ENCODE results near the gene APLN.

APLN gene

GRCh38 chrX:129641469-129641868, 13.3 kb downstream of the APLN start:
- Mint-ChIP-seq H3K27me3 (peaks cover 0 to 8% of the 10 kb centered on the region in 2 donors), H3K27ac (no peak overlapping the region), H3K36me3 (no peaks in the 10 kb centered on the region), H3K4me1 (peaks cover 0 to 2% of the 10 kb centered on the region in 2 donors), H3K4me3 (no peak overlapping the region), H3K9me3 (no peaks in the 10 kb centered on the region)
- DNase-seq = no peak
- ATAC-seq (replicated peaks) = no peak

GRCh38 chrX:129640737-129641136, 14.0 kb downstream of the APLN start:
- Mint-ChIP-seq H3K27ac (no peak overlapping the region), H3K27me3 (peaks cover 0 to 5% of the 10 kb centered on the region in 2 donors), H3K4me1 (peaks cover 0 to 2% of the 10 kb centered on the region in 2 donors), H3K4me3 (no peak overlapping the region), H3K9me3 (no peaks in the 10 kb centered on the region), H3K36me3 (no peaks in the 10 kb centered on the region)
- no peak for DNase-seq
- ATAC-seq (replicated peaks) = no peak

- DNase-seq (no peak), ATAC-seq (replicated peaks) (no peak)
- peaks cover 0 to 5% of the 10 kb centered on the region in 2 donors for H3K27me3 Mint-ChIP-seq
- H3K4me1 Mint-ChIP-seq = peaks cover 0 to 2% of the 10 kb centered on the region in 2 donors
- H3K9me3 Mint-ChIP-seq = no peaks in the 10 kb centered on the region
- H3K4me3 Mint-ChIP-seq = no peak overlapping the region
- H3K27ac Mint-ChIP-seq = no peak overlapping the region
- H3K36me3 Mint-ChIP-seq = no peaks in the 10 kb centered on the region
Measured at GRCh38 chrX:129638917-129639316, 15.8 kb downstream of the APLN start.

- DNase-seq (peak; percentile 47), ATAC-seq (replicated peaks) (peak; percentile 67 to 82)
- Mint-ChIP-seq H3K9me3 (no peaks in the 10 kb centered on the region), H3K27me3 (no peaks in the 10 kb centered on the region), H3K27ac (no peak overlapping the region), H3K36me3 (no peaks in the 10 kb centered on the region), H3K4me1 (peaks cover 0 to 2% of the 10 kb centered on the region in 2 donors), H3K4me3 (no peak overlapping the region)
Measured at GRCh38 chrX:129637217-129638109, 17.3 kb downstream of the APLN start.

- H3K4me1 Mint-ChIP-seq = peaks cover 0 to 2% of the 10 kb centered on the region in 2 donors
- no peak overlapping the region for H3K27ac Mint-ChIP-seq
- no peaks in the 10 kb centered on the region for H3K27me3 Mint-ChIP-seq
- ATAC-seq (replicated peaks) = no peak
- no peaks in the 10 kb centered on the region for H3K36me3 Mint-ChIP-seq
- no peak overlapping the region for H3K4me3 Mint-ChIP-seq
- DNase-seq = no peak
- H3K9me3 Mint-ChIP-seq = no peaks in the 10 kb centered on the region
Measured at GRCh38 chrX:129636175-129636681, 18.5 kb downstream of the APLN start.

DNA sequence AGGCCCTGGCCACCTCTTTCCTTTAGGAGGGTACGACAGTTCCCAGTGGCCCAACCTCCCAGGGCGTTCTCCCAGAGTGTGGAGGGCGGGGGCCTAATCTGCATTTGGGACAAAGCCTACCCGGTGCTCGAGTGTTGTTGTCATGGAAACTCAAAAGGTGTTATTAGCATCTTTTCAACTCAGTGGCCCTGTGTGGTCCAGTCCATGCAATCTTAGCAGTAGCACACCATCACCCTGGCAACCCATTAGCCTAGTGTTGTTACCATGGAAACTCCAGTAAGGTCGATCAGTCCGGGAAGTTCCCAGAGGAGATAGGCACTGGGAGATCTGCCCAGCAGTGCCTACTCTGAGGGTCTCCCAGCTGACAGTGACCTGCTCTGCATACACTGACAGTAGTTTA, 20.2 kb downstream of the APLN start:
- peaks cover 0 to 2% of the 10 kb centered on the region in 2 donors for H3K4me1 Mint-ChIP-seq
- no peak for ATAC-seq (replicated peaks)
- no peaks in the 10 kb centered on the region for H3K36me3 Mint-ChIP-seq

DNA sequence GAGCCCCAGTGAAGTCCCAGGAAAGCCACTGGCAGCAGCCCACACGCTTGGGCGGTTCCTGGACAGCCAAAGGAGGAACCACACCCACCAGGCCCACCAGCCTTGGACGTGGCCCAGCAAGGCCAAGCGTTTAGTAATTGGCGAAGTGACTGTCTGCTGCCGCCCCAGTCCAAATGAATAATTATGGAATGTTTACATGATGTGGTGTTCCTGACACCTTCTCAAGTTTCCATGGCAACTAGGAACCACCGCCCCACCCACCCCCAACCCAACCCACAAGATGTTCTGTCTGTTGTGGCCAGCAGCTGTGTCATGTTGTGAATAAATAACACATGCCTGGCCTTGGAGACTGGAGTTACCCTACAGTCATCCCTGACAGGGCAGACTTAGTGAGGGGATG, 22.3 kb downstream of the APLN start:
- DNase-seq = no peak
- no peak for ATAC-seq (replicated peaks)
- Mint-ChIP-seq H3K9me3 (no peaks in the 10 kb centered on the region), H3K4me1 (peaks cover 0 to under 1% of the 10 kb centered on the region in 2 donors), H3K4me3 (no peak overlapping the region), H3K36me3 (no peaks in the 10 kb centered on the region), H3K27ac (no peak overlapping the region), H3K27me3 (no peaks in the 10 kb centered on the region)

More for the DNA sequence above, 20.2 kb downstream of the APLN start:
- Mint-ChIP-seq H3K4me3 (no peak overlapping the region), H3K27ac (no peak overlapping the region), H3K27me3 (no peaks in the 10 kb centered on the region), H3K9me3 (no peaks in the 10 kb centered on the region)
- no peak for DNase-seq

GRCh38 chrX:129631849-129632248, 22.9 kb downstream of the APLN start:
- no peak for DNase-seq
- no peaks in the 10 kb centered on the region for H3K9me3 Mint-ChIP-seq
- H3K27me3 Mint-ChIP-seq = no peaks in the 10 kb centered on the region
- H3K4me1 Mint-ChIP-seq = no peaks in the 10 kb centered on the region
- no peak overlapping the region for H3K27ac Mint-ChIP-seq
- H3K36me3 Mint-ChIP-seq = no peaks in the 10 kb centered on the region
- H3K4me3 Mint-ChIP-seq = no peak overlapping the region
- ATAC-seq (replicated peaks) = no peak

DNA sequence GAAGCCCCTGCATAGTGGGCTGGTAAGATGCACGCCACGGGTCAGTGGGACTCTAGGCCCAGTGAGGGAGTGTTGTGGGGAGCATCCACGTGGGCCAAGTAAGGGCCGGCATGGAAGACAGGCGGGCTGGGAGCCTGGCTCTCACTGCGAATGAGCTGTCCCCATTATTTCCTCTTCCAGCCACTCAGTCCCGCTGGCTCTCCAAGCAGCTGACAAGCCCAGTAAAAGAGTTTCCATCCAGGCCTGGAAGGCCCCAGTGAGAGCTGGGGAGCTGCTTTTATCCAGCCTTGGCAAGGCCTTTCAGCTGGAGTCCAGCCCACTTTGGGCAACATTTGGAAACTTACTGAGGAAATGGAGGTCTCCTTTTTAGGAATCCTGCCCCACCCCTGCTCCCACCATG, 24.9 kb downstream of the APLN start:
- no peaks in the 10 kb centered on the region for H3K36me3 Mint-ChIP-seq
- ATAC-seq (replicated peaks) = no peak
- peaks cover 0 to 3% of the 10 kb centered on the region in 2 donors for H3K27me3 Mint-ChIP-seq
- no peak overlapping the region for H3K27ac Mint-ChIP-seq
- DNase-seq = no peak
- H3K4me1 Mint-ChIP-seq = no peaks in the 10 kb centered on the region
- H3K4me3 Mint-ChIP-seq = no peak overlapping the region
- H3K9me3 Mint-ChIP-seq = no peaks in the 10 kb centered on the region

GRCh38 chrX:129626026-129626425, 28.7 kb downstream of the APLN start:
- Mint-ChIP-seq H3K4me1 (no peaks in the 10 kb centered on the region), H3K36me3 (no peaks in the 10 kb centered on the region), H3K27me3 (peaks cover 0 to 4% of the 10 kb centered on the region in 2 donors), H3K4me3 (no peak overlapping the region), H3K9me3 (no peaks in the 10 kb centered on the region), H3K27ac (no peak overlapping the region)
- no peak for ATAC-seq (replicated peaks)
- no peak for DNase-seq

- H3K36me3 Mint-ChIP-seq = no peaks in the 10 kb centered on the region
- ATAC-seq (replicated peaks) (no peak), DNase-seq (no peak)
- H3K4me1 Mint-ChIP-seq = no peaks in the 10 kb centered on the region
- no peaks in the 10 kb centered on the region for H3K9me3 Mint-ChIP-seq
- peaks cover 0 to 4% of the 10 kb centered on the region in 2 donors for H3K27me3 Mint-ChIP-seq
- no peak overlapping the region for H3K27ac Mint-ChIP-seq
- no peak overlapping the region for H3K4me3 Mint-ChIP-seq
Measured at GRCh38 chrX:129622757-129623301, 31.9 kb downstream of the APLN start.

- no peak overlapping the region for H3K27ac Mint-ChIP-seq
- ATAC-seq (replicated peaks) = no peak
- H3K27me3 Mint-ChIP-seq = no peaks in the 10 kb centered on the region
- H3K4me3 Mint-ChIP-seq = no peak overlapping the region
- no peaks in the 10 kb centered on the region for H3K36me3 Mint-ChIP-seq
- no peaks in the 10 kb centered on the region for H3K9me3 Mint-ChIP-seq
- no peaks in the 10 kb centered on the region for H3K4me1 Mint-ChIP-seq
- no peak for DNase-seq
Measured at GRCh38 chrX:129618997-129619396, 35.8 kb downstream of the APLN start.

DNA sequence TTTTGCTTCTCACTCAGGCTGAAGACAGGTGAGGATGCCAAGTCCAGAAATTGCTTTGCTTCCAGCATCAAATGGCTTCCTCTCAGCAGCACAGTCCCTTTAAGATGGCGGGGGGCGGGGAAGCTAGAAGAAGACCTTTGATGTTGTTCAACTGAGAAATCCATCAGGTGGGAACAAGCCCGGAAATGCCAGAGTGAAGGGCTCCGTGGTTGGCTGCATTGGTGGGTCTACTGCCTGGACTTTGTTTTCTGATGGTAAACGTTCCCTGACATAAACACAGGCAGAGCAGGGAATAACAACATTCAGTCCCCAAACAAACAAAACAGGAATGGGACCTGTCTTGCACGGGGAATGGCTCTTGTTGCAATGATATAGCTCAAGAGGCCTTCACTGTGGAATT, 37.3 kb downstream of the APLN start:
- Mint-ChIP-seq H3K4me3 (no peak overlapping the region), H3K27ac (no peak overlapping the region), H3K36me3 (no peaks in the 10 kb centered on the region), H3K4me1 (no peaks in the 10 kb centered on the region), H3K9me3 (no peaks in the 10 kb centered on the region), H3K27me3 (no peaks in the 10 kb centered on the region)
- DNase-seq = no peak
- ATAC-seq (replicated peaks) = no peak

DNA sequence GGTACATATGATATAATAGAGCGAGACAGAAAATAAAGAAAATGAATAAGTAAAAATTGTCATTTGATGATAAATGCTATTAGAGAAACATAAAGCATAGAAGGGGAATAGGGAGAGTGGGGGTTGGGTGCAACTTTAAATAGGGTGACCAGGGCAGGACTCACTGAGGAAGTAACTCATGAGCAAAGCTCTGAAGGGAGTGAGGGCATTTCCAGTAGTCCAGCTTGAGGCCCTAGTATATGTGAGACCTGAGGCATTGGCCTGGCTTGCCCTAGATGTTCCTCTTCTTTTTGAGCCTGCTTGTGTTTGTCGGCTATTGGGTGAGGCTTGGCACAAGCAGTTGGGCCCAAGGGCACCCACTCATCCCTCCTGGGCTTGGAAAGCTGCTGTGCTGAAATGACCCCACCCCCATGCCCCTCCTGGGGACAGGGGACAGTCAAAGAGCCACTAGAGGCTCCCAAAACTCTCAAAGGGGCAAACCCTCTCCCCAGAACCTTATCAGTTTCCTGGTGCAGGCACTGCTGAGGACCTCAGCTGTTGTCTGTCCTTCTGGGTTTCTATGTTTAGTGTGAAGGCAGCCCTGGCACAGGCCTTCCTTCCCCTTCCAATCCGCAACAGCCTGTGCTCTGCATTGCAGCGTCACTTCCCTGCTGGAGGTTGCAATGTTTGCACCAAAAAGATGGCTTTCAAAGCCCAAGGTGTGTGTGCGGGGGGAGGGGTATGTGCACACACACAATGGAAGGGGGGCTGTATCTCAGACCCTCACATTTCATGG, 40.1 kb downstream of the APLN start:
- Mint-ChIP-seq H3K27me3 (no peaks in the 10 kb centered on the region), H3K36me3 (no peaks in the 10 kb centered on the region), H3K4me1 (no peaks in the 10 kb centered on the region), H3K9me3 (no peaks in the 10 kb centered on the region), H3K27ac (no peak overlapping the region), H3K4me3 (no peak overlapping the region)
- DNase-seq (no peak), ATAC-seq (replicated peaks) (no peak)
